H1 (cell line): ENCODE data around the gene RNU7-1. TPM values are rescaled to one million over a fixed set of nuclear protein-coding genes. Genes with fewer than 3 reads are reported as not detected.

Experiments used
- CTCF ChIA-PET: fragments of 300-600 bp; sonication (Branson Sonifier 250); formaldehyde crosslinking; loops from one replicate; lab custom pipeline; 2021; ENCODE audit not compliant: partially characterized antibody; lab: Charles Lee
- POLR2A ChIA-PET: fragments of 300-600 bp; sonication (Branson Sonifier 250); formaldehyde crosslinking; loops from one replicate; lab custom pipeline; 2021; ENCODE audit warnings: inconsistent platforms; ENCODE audit not compliant: partially characterized antibody; lab: Charles Lee
- DNase-seq, 2 experiments: peaks; one replicate each; pipeline versions ENCODE4 v3.0.0 to v3.0.0-alpha.2; 2010 to 2022; ENCODE audit warnings: low spot score in 2 of 2, low read depth in 1 of 2, mixed read lengths in 1 of 2
- FAIRE-seq: peaks from 2 replicates; lab custom pipeline; 2011; peaks lifted over from hg19 to GRCh38; lab: Jason Lieb, UNC
- H2AFZ ChIP-seq: 2 replicates; pipeline ENCODE4 v1.8.1; 2012; ENCODE audit warnings: low read length, inconsistent platforms
- H2AK5ac ChIP-seq: 2 replicates; pipeline ENCODE4 v1.6.1; 2013; ENCODE audit warnings: low read depth, low read length
- H2BK120ac ChIP-seq: replicated peaks from 2 replicates; pipeline ENCODE3; 2013; ENCODE audit warnings: low read depth, low read length, inconsistent platforms
- H2BK12ac ChIP-seq: 2 replicates; pipeline ENCODE4 v1.6.1; 2013; ENCODE audit warnings: low read depth, low read length
- H2BK15ac ChIP-seq: 2 replicates; pipeline ENCODE4 v1.6.1; 2013; ENCODE audit warnings: low read length
- H2BK20ac ChIP-seq: 2 replicates; pipeline ENCODE4 v1.6.1; 2013; ENCODE audit warnings: low read length
- H2BK5ac ChIP-seq: 2 replicates; pipeline ENCODE4 v1.6.1; 2013; ENCODE audit warnings: low read depth, low read length
- H3K14ac ChIP-seq: 2 replicates; pipeline ENCODE4 v1.6.1; 2013; ENCODE audit warnings: inconsistent platforms; ENCODE audit not compliant: insufficient read length
- H3K18ac ChIP-seq: 2 replicates; pipeline ENCODE4 v1.6.1; 2013; ENCODE audit warnings: low read length; ENCODE audit errors: extremely low read depth
- H3K23ac ChIP-seq: 2 replicates; pipeline ENCODE4 v1.6.1; 2013; ENCODE audit warnings: inconsistent platforms; ENCODE audit not compliant: insufficient read length
- H3K23me2 ChIP-seq: 2 replicates; pipeline ENCODE4 v1.6.1; 2013; ENCODE audit warnings: low read depth, low read length
- H3K27ac ChIP-seq: 2 replicates; pipeline ENCODE4 v1.6.1; 2011; ENCODE audit warnings: low read depth, low read length, inconsistent platforms
- H3K27me3 ChIP-seq, 4 experiments: replicated peaks in 1 of 4; 1 replicate in 1 of 4; 2 replicates in 3 of 4; pipeline versions ENCODE4 v1.6.1 to v1.8.1; 2011 to 2013; ENCODE audit warnings: low read length in 3 of 4, mild to moderate bottlenecking in 3 of 4, inconsistent platforms in 2 of 4, mixed read lengths in 2 of 4, moderate library complexity in 1 of 4; ENCODE audit not compliant: control insufficient read depth in 3 of 4, insufficient read depth in 3 of 4; ENCODE audit errors: extremely low read depth in 1 of 4
- H3K36me3 ChIP-seq, 4 experiments: 2 replicates each; pipeline versions ENCODE4 v1.6.1 to v1.8.1; 2011 to 2013; ENCODE audit warnings: mild to moderate bottlenecking in 4 of 4, low read length in 3 of 4, moderate library complexity in 2 of 4, control low read depth in 1 of 4, inconsistent platforms in 1 of 4; ENCODE audit not compliant: insufficient read depth in 4 of 4, control insufficient read depth in 2 of 4
- H3K4ac ChIP-seq: replicated peaks from 2 replicates; pipeline ENCODE3; 2013; ENCODE audit warnings: low read length, low read depth, mixed read lengths, inconsistent platforms; ENCODE audit not compliant: insufficient read length
- H3K4me1 ChIP-seq, 4 experiments: replicated peaks in 1 of 4; 1 replicate in 1 of 4; 2 replicates in 3 of 4; pipeline versions ENCODE4 v1.6.1 to v1.8.1; 2011 to 2013; ENCODE audit warnings: low read length in 3 of 4, inconsistent platforms in 2 of 4, mixed read lengths in 1 of 4; ENCODE audit not compliant: insufficient read depth in 4 of 4, control insufficient read depth in 3 of 4
- H3K4me2 ChIP-seq, 2 experiments: 2 replicates each; pipeline versions ENCODE4 v1.6.1 to v1.8.1; 2011 to 2013; ENCODE audit warnings: low read depth in 2 of 2, low read length in 2 of 2, control low read depth in 1 of 2, inconsistent platforms in 1 of 2, mild to moderate bottlenecking in 1 of 2; ENCODE audit not compliant: insufficient read depth in 1 of 2
- H3K4me3 ChIP-seq, 4 experiments: fragments of 200-600, 300-600 bp in 1 of 4; sonication (generic), shearing (Covaris generic), sonication (Bioruptor Twin) in 1 of 4; 2 replicates each; pipeline versions ENCODE4 v1.5.1 to v1.8.1; 2011 to 2016; ENCODE audit warnings: low read length in 4 of 4, low read depth in 3 of 4, control low read depth in 2 of 4, inconsistent platforms in 2 of 4, mild to moderate bottlenecking in 2 of 4, mixed read lengths in 1 of 4, moderate library complexity in 1 of 4; ENCODE audit not compliant: insufficient read depth in 2 of 4; ENCODE audit errors: extremely low read depth in 1 of 4
- H3K56ac ChIP-seq: replicated peaks from 2 replicates; pipeline ENCODE3; 2013; ENCODE audit warnings: low read depth, mild to moderate bottlenecking, mixed read lengths, low read length, inconsistent platforms; ENCODE audit not compliant: insufficient read length
- H3K79me1 ChIP-seq: 2 replicates; pipeline ENCODE4 v1.6.1; 2013; ENCODE audit warnings: low read depth, low read length, control low read depth
- H3K79me2 ChIP-seq, 2 experiments: 2 replicates each; pipeline versions ENCODE4 v1.6.1 to v1.8.1; 2012 to 2013; ENCODE audit warnings: low read length in 2 of 2, mild to moderate bottlenecking in 2 of 2, inconsistent platforms in 1 of 2; ENCODE audit not compliant: insufficient read depth in 2 of 2, control insufficient read depth in 1 of 2
- H3K9ac ChIP-seq, 4 experiments: replicated peaks in 1 of 4; 1 replicate in 1 of 4; 2 replicates in 3 of 4; pipeline versions ENCODE4 v1.6.1 to v1.8.1; 2011 to 2013; ENCODE audit warnings: low read depth in 3 of 4, low read length in 3 of 4, control low read depth in 2 of 4, mild to moderate bottlenecking in 2 of 4, moderate library complexity in 2 of 4, inconsistent platforms in 1 of 4; ENCODE audit errors: extremely low read depth in 1 of 4
- H3K9me3 ChIP-seq, 2 experiments: 2 replicates each; pipeline versions ENCODE4 v1.6.1 to v1.8.1; 2012 to 2013; ENCODE audit warnings: mild to moderate bottlenecking in 2 of 2, moderate library complexity in 2 of 2, control low read depth in 1 of 2, inconsistent platforms in 1 of 2, low read depth in 1 of 2, low read length in 1 of 2, mixed read lengths in 1 of 2; ENCODE audit not compliant: insufficient read depth in 2 of 2
- H4K20me1 ChIP-seq, 2 experiments: replicated peaks in 1 of 2; 2 replicates each; pipeline versions ENCODE3 to v1.8.1; 2011 to 2013; ENCODE audit warnings: inconsistent platforms in 2 of 2, low read length in 2 of 2, mild to moderate bottlenecking in 1 of 2; ENCODE audit not compliant: insufficient read depth in 2 of 2, control insufficient read depth in 1 of 2
- H4K5ac ChIP-seq: 2 replicates; pipeline ENCODE4 v1.6.1; 2013; ENCODE audit warnings: low read length, low read depth, mixed read lengths, inconsistent platforms; ENCODE audit not compliant: insufficient read length
- H4K8ac ChIP-seq: 2 replicates; pipeline ENCODE4 v1.8.0; 2013; ENCODE audit warnings: mild to moderate bottlenecking, moderate library complexity, low read length, inconsistent platforms; ENCODE audit not compliant: insufficient read depth; ENCODE audit errors: extremely low read depth
- H4K91ac ChIP-seq: replicated peaks from 2 replicates; pipeline ENCODE3; 2013; ENCODE audit warnings: low read length, mixed read lengths, inconsistent platforms; ENCODE audit not compliant: insufficient read length
- ATF2 ChIP-seq: IDR thresholded peaks from 2 replicates; pipeline ENCODE4 v1.6.1; 2012; ENCODE audit warnings: low read length, inconsistent platforms
- CTCF ChIP-seq, 3 experiments: IDR thresholded peaks; 1 replicate in 2 of 3; 2 replicates in 1 of 3; pipeline versions ENCODE4 v1.5.1 to v1.6.1; 2011; ENCODE audit warnings: low read length in 3 of 3, mild to moderate bottlenecking in 3 of 3, inconsistent platforms in 2 of 3, low read depth in 1 of 3, moderate library complexity in 1 of 3; ENCODE audit not compliant: insufficient read depth in 1 of 3; ENCODE audit errors: control extremely low read depth in 1 of 3
- HDAC2 ChIP-seq, 2 experiments: fragments of 300-600 bp in 1 of 2; sonication (generic) in 1 of 2; IDR thresholded peaks; 2 replicates each; pipeline ENCODE4 v1.6.1; 2011 to 2012; ENCODE audit warnings: low read depth in 2 of 2, low read length in 2 of 2, mild to moderate bottlenecking in 2 of 2, moderate library complexity in 2 of 2, borderline replicate concordance in 1 of 2, inconsistent platforms in 1 of 2
- RAD21 ChIP-seq, 2 experiments: IDR thresholded peaks in 1 of 2; conservative IDR thresholded peaks in 1 of 2; 2 replicates each; pipeline ENCODE4 v1.6.1; 2011; ENCODE audit warnings: low read depth in 2 of 2, low read length in 2 of 2, improper control_type of control experiment in 1 of 2, inconsistent platforms in 1 of 2, mild to moderate bottlenecking in 1 of 2, moderate library complexity in 1 of 2
- SIRT6 ChIP-seq: IDR thresholded peaks from one replicate; pipeline ENCODE4 v1.7.1; 2012; ENCODE audit warnings: low read length, inconsistent platforms
- ZNF274 ChIP-seq: IDR thresholded peaks from 2 replicates; pipeline ENCODE4 v1.7.0; 2012; ENCODE audit warnings: low read length, borderline replicate concordance; ENCODE audit errors: extremely low read depth
- WGBS, 2 experiments: shearing (Covaris generic) in 1 of 2; methylation state at CpG; one replicate each; pipeline versions ENCODE4 v1.1.6 to v1.1.7; 2013 to 2015; ENCODE audit warnings: low lambda C conversion rate in 2 of 2, mixed read lengths in 2 of 2, inconsistent platforms in 1 of 2, low coverage in 1 of 2, missing lambda C conversion rate in 1 of 2; ENCODE audit not compliant: insufficient replicate concordance in 2 of 2, insufficient coverage in 1 of 2, insufficient read length in 1 of 2; ENCODE audit errors: extremely low coverage in 1 of 2, missing lambda C conversion rate in 1 of 2; 5-methylcytosine and 5-hydroxymethylcytosine counted together
- polyA plus RNA-seq, 7 experiments: library from polyadenylated mRNA; depleted of rRNA in 3 of 7; stranded (reverse) in 5 of 7; unstranded in 2 of 7; fragments of >200 nt in 5 of 7; fragments of 200-250 nt in 2 of 7; gene quantifications; 1 replicate in 5 of 7; 2 replicates in 1 of 7; 4 replicates in 1 of 7; pipeline versions ENCODE4 v1.2.1 to v1.2.3, GENCODE V29; 2011 to 2013; ENCODE audit warnings: missing spikeins in 2 of 7, mixed read lengths in 2 of 7
- total RNA-seq: library from RNA; stranded (reverse); fragmentation: NEBNext Ultra II Directional; extraction: Animal tissue kit (Norgen Biotek cat#: 25700); gene quantifications from 2 replicates; pipeline ENCODE4 v1.2.1, GENCODE V29; 2021

The RNU7-1 gene
- total and polyA plus RNA-seq, 2 of the 8 experiments (the other 6 are each of a cell fraction or from before 2014, with no cell fraction given): not detected

GRCh38 chr12:6959058-6959804 lies 15.6 kb downstream of the RNU7-1 start:
- no peak overlapping the region for H4K8ac ChIP-seq
- peaks cover 0 to 11% of the 10 kb centered on the region in 2 experiments; a peak in 2 of 4 replicates for H3K79me2 ChIP-seq
- no peak overlapping the region for H2AFZ ChIP-seq
- H2BK12ac ChIP-seq: peak overlapping the region; percentile 27; the same call in 1 of the 2 replicates
- H4K5ac ChIP-seq: no peak overlapping the region
- H3K14ac ChIP-seq: no peak overlapping the region
- H3K23me2 ChIP-seq: peaks cover 16% of the 10 kb centered on the region; the same call in 1 of the 2 replicates
- H2BK20ac ChIP-seq: no peak overlapping the region
- H2AK5ac ChIP-seq: no peak overlapping the region
- no peak overlapping the region for H3K27ac ChIP-seq
- no peak overlapping the region for H2BK5ac ChIP-seq
- H4K91ac ChIP-seq: peak overlapping the region; percentile 15
- no peaks in the 10 kb centered on the region for H3K79me1 ChIP-seq
- CTCF ChIA-PET: interaction anchor here (0.7 to 12.2 kb wide), 12 partner anchors 7 to 151 kb away, joined by 3 to 277 read pairs (median 8); partner anchors contain the start of genes C12orf57, PHB2, PTPN6 and RNU7-1
- DNase-seq: no peak
- H2BK15ac ChIP-seq: no peak overlapping the region
- FAIRE-seq: no peak
- no peaks in the 10 kb centered on the region for H3K27me3 ChIP-seq
- no peak overlapping the region for H3K23ac ChIP-seq
- H4K20me1 ChIP-seq: no peaks in the 10 kb centered on the region
- peaks cover 5 to 30% (median 22%) of the 10 kb centered on the region in 4 experiments for H3K4me1 ChIP-seq
- no peak overlapping the region for H3K9ac ChIP-seq
- POLR2A ChIA-PET: interaction anchor here (0.9 to 44.0 kb wide), 5 partner anchors 10 to 149 kb away, joined by 3 to 1596 read pairs (median 87); partner anchors contain the start of genes ATN1, C12orf57, EMG1 and PHB2
- WGBS, 2 experiments: 90% methylated on average over 24 of the region's 24 CpGs; no CpG with 5 or more reads in 1 of the 2 experiments
- no peaks in the 10 kb centered on the region for H3K9me3 ChIP-seq
- no peak overlapping the region for H3K18ac ChIP-seq
- no peak overlapping the region for H3K4me3 ChIP-seq
- H3K4me2 ChIP-seq: no peak overlapping the region
- no peak overlapping the region for H3K56ac ChIP-seq
- H3K4ac ChIP-seq: no peak overlapping the region
- no peaks in the 10 kb centered on the region; a peak in 1 of 8 replicates for H3K36me3 ChIP-seq
- H2BK120ac ChIP-seq: no peak overlapping the region
- TF ChIP-seq HDAC2 (IDR thresholded peaks at IDR 0.05; ENCODE audit: borderline replicate concordance in 1 of 2, low read depth in 2 of 2, low read length in 2 of 2) (no peak), RAD21 (IDR thresholded peaks at IDR 0.05 in 1 of 2, conservative IDR thresholded peaks at IDR 0.05 in 1 of 2; ENCODE audit: low read depth in 2 of 2, low read length in 2 of 2) (no peak), CTCF (IDR thresholded peaks at IDR 0.05; ENCODE audit: control extremely low read depth in 1 of 3, insufficient read depth in 1 of 3, low read depth in 1 of 3, low read length in 3 of 3) (no peak), ATF2 (no peak), SIRT6 (no peak), ZNF274 (no peak)
